WI38 (cell line): ENCODE results near the gene AK2.
"Not testable (repeated sequence)": the region's sequence is repeated elsewhere in the genome, so short reads cannot be mapped to it uniquely, and the experiment has no call there.

Experiments
- H3K4me3 ChIP-seq: 2 replicates; pipeline ENCODE4 v1.5.1; 2011; ENCODE audit warnings: low read depth, mild to moderate bottlenecking, control low read depth, low read length
- CTCF ChIP-seq: IDR thresholded peaks from 2 replicates; pipeline ENCODE4 v1.5.1; 2012; ENCODE audit warnings: low read depth, mild to moderate bottlenecking, control low read depth, low read length

The AK2 gene

GRCh38 chr1:33080373-33080772, 43.7 kb upstream of the AK2 start:
- no peak for TF ChIP-seq CTCF
- H3K4me3 ChIP-seq = peak overlapping the region; percentile 79

- TF ChIP-seq CTCF = no peak
Measured at GRCh38 chr1:33078030-33078591, 41.4 kb upstream of the AK2 start.

DNA sequence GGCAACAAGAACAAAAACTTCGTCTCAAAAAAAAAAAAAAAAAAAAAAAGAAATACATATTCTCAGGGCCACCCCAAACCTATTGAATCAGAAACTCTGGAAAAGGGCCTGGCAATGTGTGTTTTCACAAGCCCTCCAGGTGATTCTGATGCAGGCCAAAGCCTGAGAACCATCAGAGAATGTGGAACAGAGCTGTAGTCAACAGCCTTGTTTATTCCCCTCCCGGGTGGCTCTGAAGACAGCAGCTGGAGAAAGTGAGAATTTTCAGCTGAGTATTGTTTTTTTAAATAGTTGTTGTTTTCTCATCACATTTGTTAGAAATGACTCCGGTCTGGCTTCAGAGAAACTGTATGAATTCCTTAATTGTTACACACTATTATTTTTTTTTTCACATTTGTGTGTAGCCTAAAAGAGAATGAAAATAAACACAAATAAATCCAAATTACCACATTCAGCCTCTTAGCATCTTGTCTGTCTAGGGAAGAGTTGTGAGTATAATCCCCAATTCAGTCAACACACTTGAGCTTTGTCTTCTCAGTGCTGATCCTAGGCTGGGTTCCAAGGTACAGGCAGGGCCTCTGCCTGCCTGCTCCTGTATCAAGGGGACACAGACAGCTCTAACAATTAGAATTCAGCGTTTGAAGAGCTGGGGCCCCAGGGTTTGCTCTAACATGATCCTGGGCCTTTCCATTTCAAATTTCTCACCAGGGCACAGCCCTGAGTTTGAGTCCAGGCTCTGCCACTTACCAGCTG, 37.7 kb upstream of the AK2 start:
- H3K4me3 ChIP-seq = no peak overlapping the region
- no peak for TF ChIP-seq CTCF

More at GRCh38 chr1:33078030-33078591, 41.4 kb upstream of the AK2 start:
- H3K4me3 ChIP-seq = no peak overlapping the region

DNA sequence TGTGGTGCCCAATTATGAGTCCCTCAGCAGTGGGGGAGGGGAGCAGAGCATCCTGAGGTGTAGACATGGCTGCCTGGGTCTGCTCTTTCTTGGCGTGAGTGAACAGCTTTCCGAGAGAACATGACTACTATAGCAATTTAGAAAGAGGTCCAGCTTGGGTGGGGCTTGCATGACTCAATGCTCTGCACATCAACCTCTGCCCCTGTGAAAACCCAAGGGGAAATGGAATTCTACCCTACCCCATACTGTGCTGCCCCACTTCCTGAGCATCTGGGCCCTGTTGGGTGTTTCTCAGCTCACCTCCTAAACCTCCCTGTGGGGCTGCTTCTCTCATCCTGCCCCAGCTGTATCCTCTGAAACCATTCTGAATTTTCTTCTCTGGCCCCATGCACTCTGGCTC, 36.0 kb upstream of the AK2 start:
- H3K4me3 ChIP-seq = no peak overlapping the region
- no peak for TF ChIP-seq CTCF

- no peak for TF ChIP-seq CTCF
- no peak overlapping the region for H3K4me3 ChIP-seq
Measured at GRCh38 chr1:33070628-33071027, 33.9 kb upstream of the AK2 start.

GRCh38 chr1:33068108-33068507, 31.4 kb upstream of the AK2 start:
- not testable (repeated sequence) for H3K4me3 ChIP-seq

DNA sequence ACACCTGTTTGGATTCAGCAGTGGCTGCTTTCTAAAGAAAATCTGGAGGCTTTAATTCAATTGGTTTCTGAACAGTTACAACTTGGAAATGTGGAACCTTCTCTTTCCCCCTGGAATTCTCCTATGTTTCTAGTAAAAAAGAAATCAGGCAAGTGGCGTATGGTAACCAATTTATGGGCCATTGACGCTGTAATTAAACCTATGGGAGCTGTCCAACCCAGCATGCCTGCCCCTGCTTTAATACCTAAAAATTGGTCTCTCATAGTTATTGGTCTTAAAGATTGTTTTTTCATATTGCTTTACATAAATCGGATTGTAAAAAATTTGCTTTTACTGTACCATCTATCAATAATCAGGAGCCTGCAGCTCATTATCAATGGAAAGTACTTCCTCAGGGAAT, 29.8 kb upstream of the AK2 start:
- H3K4me3 ChIP-seq = not testable (repeated sequence)

DNA sequence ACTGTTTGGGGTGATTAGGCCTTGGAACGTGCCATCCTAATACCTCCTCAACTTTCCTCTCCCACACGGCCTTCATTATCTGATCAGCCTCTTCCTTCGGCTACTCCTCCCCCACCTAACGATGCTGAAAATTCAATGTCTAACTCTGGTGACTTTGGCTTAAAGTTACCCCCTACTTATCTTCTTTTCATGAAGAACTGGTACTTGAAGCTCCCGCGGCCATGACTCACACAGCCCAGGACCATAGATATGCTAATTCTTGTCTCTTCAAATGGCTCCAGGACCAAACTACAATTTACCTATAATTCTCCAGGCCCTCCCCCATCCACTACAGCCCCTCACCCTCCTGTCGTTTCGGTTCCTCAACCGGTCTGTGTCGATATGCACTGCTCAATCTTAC, 28.6 kb upstream of the AK2 start:
- TF ChIP-seq CTCF = no peak
- no peak overlapping the region for H3K4me3 ChIP-seq

- H3K4me3 ChIP-seq = not testable (repeated sequence)
Measured at GRCh38 chr1:33064284-33064683, 27.6 kb upstream of the AK2 start.
